PFSK-1 (cell line): ENCODE results near the gene CYSRT1.

Experiments used
- POLR2AphosphoS5 ChIP-seq: IDR thresholded peaks from 2 replicates; pipeline ENCODE4 v1.6.1; 2012; ENCODE audit warnings: low read depth, mild to moderate bottlenecking, control low read depth, low read length, moderate library complexity
- TF ChIP-seq, protein P1 (sequence below), 2 experiments: IDR thresholded peaks; 2 replicates each; pipeline versions ENCODE4 v1.6.1 to v1.8.0; 2011 to 2012; ENCODE audit warnings: low read depth in 2 of 2, low read length in 2 of 2, control low read depth in 1 of 2, inconsistent platforms in 1 of 2, mild to moderate bottlenecking in 1 of 2, moderate library complexity in 1 of 2; ENCODE audit not compliant: insufficient read depth in 1 of 2

DNA sequence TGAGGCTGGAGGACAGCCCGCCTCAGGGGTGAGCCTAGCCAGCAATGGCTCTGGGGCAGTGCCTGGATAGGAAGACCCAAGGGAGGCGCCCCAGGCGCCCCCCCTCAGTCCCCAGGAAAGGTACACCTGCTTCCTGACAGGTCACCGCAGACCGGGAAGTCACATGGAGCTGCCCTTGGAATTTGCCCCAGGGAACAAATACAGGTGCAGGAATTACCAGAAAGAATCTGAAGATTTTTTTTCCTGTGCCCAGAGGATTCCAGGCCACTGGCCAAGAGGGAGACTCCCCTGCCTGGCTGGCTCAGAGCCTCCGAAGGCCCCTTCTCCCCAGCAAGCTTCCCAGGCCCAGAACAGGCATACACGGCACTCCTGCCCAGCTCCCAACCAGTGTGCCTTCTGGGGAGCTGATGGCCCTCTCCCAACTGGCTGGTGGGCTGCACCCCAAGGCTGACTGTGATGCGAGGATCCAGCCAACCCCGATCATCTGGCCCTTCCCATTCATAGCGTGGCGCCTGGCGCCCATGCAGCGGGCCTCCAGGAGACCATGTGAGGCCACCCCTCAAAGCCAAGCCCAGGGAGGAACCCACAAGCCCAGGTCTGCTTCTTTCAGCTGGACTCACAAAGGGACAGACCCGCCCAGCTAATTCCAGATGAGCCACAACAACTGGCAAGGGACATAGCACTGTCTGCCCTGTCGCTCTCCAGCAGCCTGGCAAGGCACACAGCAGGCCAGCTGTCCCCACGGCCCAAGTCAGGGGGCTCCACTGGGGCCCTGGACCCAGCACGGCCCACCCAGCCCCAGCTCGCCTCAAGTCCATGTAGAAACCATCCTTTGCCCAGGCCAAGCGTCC lies 26.7 kb upstream of the CYSRT1 start:
- TF ChIP-seq POLR2AphosphoS5, result no peak
- TF ChIP-seq, protein P1, sequence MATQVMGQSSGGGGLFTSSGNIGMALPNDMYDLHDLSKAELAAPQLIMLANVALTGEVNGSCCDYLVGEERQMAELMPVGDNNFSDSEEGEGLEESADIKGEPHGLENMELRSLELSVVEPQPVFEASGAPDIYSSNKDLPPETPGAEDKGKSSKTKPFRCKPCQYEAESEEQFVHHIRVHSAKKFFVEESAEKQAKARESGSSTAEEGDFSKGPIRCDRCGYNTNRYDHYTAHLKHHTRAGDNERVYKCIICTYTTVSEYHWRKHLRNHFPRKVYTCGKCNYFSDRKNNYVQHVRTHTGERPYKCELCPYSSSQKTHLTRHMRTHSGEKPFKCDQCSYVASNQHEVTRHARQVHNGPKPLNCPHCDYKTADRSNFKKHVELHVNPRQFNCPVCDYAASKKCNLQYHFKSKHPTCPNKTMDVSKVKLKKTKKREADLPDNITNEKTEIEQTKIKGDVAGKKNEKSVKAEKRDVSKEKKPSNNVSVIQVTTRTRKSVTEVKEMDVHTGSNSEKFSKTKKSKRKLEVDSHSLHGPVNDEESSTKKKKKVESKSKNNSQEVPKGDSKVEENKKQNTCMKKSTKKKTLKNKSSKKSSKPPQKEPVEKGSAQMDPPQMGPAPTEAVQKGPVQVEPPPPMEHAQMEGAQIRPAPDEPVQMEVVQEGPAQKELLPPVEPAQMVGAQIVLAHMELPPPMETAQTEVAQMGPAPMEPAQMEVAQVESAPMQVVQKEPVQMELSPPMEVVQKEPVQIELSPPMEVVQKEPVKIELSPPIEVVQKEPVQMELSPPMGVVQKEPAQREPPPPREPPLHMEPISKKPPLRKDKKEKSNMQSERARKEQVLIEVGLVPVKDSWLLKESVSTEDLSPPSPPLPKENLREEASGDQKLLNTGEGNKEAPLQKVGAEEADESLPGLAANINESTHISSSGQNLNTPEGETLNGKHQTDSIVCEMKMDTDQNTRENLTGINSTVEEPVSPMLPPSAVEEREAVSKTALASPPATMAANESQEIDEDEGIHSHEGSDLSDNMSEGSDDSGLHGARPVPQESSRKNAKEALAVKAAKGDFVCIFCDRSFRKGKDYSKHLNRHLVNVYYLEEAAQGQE (IDR thresholded peaks at IDR 0.05; ENCODE audit: insufficient read depth in 1 of 2, low read depth in 2 of 2, low read length in 2 of 2), result no peak
